Embryonic facial prominence (tissue), 1 donor: ENCODE measurements around the gene RYR3.

Experiments
- DNase-seq: peaks from one replicate; pipeline ENCODE4 v3.0.0-alpha.2; 2016; ENCODE audit errors: extremely low spot score

RYR3 gene

GRCh38 chr15:33641069-33641468, 330.3 kb downstream of the RYR3 start:
- no peak for DNase-seq

- DNase-seq = no peak
Observed at GRCh38 chr15:33644304-33644703, 333.5 kb downstream of the RYR3 start.

DNA sequence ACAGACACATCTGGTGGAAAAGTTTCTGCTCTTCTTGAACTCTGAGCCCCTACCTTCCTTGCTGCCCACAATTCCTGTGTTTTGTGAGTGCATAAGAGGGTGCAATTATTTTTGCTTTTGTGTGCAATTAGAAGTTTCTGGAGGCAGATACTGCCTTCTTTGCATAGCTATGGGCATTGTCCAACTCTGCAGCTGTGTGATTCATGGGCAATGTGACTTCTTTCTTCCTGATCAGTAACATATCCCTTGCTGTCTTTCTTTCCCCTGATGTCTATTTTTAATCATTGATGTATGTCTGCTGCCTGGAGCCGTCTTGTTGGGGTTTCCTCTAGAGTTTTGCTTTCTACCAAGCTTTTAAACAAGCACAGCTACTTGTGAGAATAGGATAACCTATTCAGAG, 336.0 kb downstream of the RYR3 start:
- DNase-seq = no peak

DNA sequence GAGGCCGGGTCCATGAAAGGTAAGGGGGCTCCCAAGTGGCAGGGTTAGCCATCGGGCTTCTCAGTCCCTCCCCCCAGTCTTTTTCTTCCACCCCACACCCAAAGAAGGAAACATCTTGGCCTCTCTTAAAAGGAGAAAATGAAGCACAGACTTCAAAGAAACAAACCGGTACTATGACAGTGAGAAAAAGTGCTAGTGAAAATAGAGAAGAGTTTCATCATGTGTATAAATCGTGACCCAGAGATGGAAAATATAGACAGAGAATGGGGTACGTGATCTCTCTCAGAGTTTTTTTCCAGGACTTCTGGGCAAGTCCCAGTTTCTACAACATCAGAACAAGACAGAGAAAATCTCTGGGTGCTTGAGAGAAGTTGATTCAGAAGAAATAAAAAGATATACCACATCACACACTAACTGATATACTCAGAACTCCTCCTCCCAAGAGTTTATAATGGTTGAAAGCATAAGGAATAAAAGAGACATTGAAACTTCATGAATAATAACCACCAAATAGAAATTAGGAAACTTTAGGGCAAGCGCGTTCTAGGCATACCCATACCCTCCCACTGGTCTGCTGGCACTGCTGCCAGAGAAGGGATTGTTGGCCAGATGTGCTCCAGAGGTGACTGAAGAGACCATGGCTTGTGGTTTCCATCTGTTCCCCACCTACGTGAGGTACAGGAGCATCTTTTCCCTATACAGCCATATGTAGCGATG, 338.6 kb downstream of the RYR3 start:
- no peak for DNase-seq

DNA sequence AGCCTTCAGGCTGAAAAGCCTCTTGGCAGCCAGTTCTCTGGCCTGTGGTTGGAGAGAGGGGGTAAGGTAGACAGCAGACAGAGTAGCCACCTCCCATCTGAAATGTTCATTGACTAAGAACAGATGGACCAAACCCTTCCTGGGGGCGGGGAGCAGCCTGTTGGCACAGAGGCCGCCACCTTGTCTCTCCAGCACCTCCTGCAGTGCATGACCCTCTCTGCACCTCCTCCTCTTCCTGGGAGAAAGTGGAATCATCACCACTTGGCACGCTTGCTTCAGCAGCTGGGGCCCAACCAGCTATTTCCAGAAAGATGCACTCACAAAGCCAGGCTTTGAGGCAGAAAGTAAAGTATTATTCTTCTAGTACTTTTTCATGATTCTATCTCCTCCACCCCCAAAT, 344.1 kb downstream of the RYR3 start:
- no peak for DNase-seq

DNA sequence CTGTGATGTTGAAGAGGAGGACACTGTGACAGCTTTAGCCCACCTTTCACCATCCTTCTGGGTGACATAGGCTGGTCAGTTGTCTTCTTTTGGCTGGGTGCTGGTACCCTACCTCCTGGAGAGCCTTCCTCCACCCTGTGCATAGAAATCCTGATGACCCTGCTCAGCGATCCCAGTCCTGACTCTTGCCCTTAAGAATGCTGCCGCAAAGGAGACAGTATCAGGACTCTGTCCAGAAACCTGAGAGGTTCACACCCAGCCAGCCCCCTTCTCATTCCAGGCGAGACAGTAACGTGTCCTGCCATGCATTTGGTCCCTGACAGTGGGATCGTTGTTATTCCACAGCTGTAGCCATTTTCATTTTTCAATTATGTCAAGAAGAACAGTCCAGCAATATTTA, 344.7 kb downstream of the RYR3 start:
- no peak for DNase-seq

GRCh38 chr15:33656168-33656567, 345.4 kb downstream of the RYR3 start:
- no peak for DNase-seq

GRCh38 chr15:33660151-33660550, 349.4 kb downstream of the RYR3 start:
- DNase-seq = no peak

DNA sequence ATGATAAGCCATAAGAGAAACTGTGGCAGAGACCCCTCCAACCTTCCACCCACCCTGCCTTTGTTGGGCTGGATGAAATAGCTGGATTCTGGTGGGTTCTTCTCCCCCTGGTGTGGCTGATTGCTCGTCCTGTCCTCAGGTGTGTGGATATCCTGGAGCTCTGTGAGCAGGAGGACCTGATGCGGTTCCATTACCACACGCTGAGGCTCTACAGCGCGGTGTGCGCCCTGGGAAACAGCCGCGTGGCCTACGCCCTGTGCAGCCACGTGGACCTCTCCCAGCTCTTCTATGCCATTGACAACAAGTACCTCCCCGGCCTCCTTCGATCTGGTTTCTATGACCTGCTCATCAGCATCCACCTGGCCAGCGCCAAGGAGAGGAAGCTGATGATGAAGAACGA, 351.2 kb downstream of the RYR3 start:
- no peak for DNase-seq

GRCh38 chr15:33664947-33665346, 354.2 kb downstream of the RYR3 start:
- DNase-seq = no peak

DNA sequence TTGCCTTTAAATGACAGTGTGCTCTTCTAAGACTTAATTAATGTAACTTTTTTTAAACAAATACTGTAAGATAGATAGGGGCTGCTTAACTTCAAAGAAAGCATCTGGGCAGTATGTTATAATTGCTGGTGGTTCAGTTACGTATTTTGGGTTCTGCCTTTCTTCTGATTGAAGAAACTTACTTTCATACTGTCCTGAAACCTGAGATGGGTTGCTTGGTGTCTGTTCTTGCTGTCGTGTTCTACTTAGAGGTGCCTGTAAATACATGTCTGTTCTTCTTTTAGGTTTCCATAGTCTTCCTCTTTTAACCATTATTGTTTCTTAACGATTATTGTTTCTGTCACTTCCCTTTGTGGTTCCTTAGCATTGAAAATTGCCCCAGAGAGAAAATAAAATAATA, 359.8 kb downstream of the RYR3 start:
- no peak for DNase-seq

GRCh38 chr15:33671456-33671855, 360.7 kb downstream of the RYR3 start:
- DNase-seq = no peak

DNA sequence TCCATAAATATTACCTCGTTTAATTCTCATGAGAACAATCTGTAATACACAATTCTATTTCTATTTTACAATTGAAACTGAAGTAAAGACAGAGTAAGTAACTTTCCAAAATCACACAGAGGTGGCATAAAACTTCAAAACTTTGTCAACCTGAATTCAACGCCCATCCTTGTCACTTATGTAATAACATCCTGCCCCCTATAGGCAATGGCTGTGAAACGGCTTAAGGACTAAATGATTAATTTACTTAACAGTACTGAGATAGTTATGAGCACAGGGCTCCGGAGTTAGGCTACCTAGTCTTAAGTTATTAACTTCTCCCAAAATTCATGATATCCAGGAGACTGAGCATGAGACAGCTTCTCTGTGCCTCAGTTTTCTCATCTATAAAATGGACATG, 364.5 kb downstream of the RYR3 start:
- no peak for DNase-seq

DNA sequence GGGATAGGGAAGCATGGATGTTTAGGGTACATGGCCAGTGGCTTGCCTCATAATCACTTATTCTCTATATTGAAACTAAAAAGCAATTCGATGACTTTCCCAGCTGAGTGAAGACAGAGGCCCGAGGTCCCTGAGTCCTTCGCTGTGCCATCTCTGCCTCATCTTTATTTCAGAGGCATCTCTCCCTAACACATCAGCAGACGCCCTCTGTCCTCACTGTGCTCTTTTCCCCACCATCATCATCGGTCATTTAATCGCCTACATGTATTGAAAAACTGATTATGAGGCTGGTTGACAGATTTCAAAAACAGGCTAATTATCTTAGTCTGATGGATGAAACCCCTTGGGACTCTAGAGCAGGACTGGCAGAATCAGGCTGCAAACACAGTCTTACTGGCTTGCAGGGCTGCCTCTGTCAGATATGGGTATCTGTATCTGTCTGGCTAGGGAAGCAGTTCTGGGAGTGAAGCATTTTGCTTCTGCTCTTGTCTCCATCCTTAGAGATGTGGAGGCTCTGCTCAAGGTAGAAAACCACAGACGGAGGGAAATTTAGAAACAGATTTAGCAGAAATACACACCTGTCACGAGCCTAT, 366.6 kb downstream of the RYR3 start:
- no peak for DNase-seq

DNA sequence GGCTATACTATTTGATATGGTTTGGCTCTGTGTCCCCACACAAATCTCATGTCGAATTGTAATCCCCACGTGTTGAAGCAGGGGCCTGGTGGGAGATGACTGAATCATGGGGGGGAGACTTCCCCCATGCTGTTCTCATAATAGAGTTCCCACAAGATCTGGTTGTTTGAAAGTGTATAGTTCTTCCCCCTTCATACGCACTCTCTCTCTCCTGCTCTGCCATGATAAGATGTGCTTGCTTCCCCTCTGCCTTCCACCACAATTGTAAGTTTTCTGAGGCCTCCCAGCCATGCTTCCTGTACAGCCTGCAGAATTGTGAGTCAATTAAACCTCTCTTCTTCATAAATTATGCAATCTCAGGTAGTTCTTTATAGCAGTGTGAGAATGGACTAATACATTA, 367.4 kb downstream of the RYR3 start:
- no peak for DNase-seq

DNA sequence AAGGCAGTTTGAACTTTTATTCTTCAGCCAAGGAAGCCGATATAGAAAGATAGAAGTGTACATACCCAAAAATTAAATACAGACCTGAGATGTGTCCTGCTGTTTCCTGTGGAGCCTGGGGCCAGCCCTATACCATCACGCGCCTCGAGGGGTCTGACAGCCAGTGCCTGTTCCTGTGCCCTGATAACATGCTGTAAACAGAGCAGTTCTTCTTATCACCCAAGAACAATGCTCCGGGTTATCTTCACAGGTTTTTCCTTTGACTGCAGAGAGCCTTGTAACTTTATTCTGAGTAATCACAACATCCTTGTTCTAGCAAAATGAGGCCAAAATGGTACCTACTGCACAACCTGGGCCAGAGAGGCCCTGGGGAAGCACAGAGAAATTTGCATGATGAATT, 367.8 kb downstream of the RYR3 start:
- no peak for DNase-seq

DNA sequence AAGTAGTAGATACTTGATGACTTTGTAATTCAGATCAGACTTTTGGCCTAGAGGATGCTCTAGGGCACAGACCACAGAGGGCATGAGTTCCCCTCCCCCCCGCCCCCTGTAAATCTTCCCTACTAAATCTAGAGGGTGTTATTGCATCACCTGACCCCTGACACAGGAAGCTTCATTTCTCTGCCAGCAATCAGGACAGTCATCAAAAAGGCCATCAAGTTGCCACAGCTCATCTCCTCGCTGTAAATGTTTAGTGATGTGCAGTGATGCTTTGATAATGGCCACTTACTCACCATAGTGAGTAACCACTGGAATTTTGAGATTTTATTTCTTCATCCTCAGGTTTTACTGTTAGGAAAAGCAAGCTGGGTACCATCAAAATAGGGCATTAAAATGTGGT, 368.3 kb downstream of the RYR3 start:
- no peak for DNase-seq

DNA sequence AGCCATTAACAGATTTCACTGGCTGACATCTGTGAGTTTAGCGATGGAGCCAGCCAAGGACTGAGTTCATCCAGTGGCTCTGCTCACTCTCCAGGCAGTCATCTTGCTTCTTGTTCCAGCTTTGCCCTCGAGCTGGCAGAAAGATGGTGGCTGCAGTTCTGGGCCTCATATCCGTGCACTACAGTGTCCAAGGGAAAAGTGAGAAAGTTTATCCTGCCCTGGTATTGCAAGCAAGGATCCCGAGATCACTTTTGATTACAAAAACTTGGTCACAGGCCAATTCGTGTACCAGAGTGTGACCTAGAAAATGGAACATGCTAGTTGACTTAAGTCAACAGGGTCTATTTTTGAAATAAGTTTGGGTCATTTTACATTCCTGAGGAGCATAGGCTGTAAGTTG, 369.6 kb downstream of the RYR3 start:
- DNase-seq = no peak

GRCh38 chr15:33693166-33693800, 382.5 kb downstream of the RYR3 start:
- no peak for DNase-seq

GRCh38 chr15:33698126-33698525, 387.4 kb downstream of the RYR3 start:
- no peak for DNase-seq

DNA sequence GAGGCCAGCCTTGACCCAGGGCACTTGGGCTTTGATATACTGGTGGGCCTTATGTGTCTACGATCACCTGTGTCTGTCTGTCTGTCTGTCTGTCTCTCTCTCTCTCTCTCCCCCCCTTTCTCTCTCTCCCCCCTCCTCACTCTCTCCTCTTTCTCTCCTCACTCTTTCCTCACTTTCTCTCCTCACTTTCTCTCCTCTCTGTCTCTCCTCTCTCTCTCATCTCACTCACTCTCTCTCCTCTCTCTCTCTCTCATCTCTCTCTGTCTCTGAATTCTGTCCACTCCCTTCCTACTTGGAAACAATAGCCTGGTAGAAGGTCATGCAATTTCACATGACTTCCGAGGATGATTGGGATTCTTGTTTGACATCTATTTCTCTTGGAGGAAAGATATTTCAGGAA, 388.4 kb downstream of the RYR3 start:
- DNase-seq = no peak

DNA sequence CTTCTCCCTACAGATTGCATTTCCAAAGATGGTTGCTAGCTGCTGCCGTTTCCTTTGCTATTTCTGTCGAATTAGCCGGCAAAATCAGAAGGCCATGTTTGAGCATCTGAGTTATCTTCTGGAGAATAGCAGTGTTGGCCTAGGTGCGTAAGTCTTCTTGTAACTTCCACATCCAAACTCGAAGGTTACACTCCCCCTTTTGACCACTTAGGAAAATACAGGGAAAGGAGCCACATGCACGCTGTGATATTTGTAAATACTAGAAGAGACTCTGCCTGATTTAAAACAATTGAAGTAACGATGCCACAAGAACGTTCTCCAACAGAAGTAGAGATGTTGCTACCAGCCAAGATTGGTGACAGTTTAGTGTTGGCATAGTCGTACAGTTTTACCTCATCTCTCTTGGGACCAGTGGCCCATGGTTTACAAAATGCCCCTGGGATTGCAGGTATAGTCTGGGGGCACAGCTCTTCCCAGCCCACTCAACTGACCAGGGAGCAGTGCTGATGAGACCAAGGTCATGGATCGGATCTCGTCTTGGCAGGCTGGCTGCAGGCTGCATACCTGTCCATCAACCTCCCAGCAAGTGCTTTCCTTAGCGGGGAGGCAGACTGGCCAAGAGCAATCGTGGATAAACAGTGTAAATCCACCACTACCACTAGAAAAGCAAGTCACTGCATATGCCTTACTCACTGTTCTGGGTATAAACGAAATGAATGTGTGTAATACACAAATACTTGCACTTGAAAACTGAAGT, 389.1 kb downstream of the RYR3 start:
- DNase-seq = no peak
